ENCODE data around the gene MED13L.

GRCh38 chr12:115923851-115924250, 353.6 kb downstream of the MED13L start:
- no peak for TF ChIP-seq EP300 (IDR thresholded peaks at IDR 0.05)
- no peak for TF ChIP-seq POLR2A (IDR thresholded peaks at IDR 0.05)
- TF ChIP-seq CTCF (IDR thresholded peaks at IDR 0.05): no peak
